GM13976 (cell line): ENCODE results near the gene CNTNAP4.

Source experiments
- DNase-seq: peaks from one replicate; pipeline ENCODE4 v3.0.0; 2012; ENCODE audit warnings: low spot score
- in situ Hi-C: fragments of 300-500 bp; cut with MboI; formaldehyde crosslinking; loops from one replicate; pipeline ENCODE4 v1.12.0; 2022; ENCODE audit warnings: low sequenced_read_pairs, mixed read lengths, inconsistent platforms; ENCODE audit not compliant: unreplicated experiment
- TF ChIP-seq, protein P1 (sequence below): IDR thresholded peaks from 2 replicates; pipeline ENCODE4 v1.5.1; 2012; ENCODE audit warnings: borderline replicate concordance, mild to moderate bottlenecking; ENCODE audit not compliant: insufficient read depth; ENCODE audit errors: extremely low read depth, missing control alignments, control extremely low read depth

The CNTNAP4 gene

DNA sequence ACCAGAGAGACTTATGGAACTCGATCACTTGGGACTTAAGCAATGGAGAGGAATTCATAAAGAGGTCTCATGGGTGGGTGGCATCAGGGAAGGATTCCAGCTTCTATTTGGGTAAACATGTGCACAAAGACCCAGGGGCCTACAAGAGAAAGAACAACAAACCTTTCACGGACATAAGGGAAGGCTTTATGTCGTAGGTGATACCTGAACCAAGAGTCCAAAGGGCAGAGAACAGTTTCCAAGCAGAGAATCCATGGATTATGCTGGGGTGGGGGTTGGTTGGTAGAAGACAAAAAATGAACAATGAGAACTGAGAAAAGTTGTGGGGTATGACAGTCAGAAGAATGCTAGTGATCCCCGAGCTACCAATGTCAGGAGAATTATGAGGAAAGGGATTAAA is 119.8 kb downstream of the CNTNAP4 start:
- TF ChIP-seq, protein P1, sequence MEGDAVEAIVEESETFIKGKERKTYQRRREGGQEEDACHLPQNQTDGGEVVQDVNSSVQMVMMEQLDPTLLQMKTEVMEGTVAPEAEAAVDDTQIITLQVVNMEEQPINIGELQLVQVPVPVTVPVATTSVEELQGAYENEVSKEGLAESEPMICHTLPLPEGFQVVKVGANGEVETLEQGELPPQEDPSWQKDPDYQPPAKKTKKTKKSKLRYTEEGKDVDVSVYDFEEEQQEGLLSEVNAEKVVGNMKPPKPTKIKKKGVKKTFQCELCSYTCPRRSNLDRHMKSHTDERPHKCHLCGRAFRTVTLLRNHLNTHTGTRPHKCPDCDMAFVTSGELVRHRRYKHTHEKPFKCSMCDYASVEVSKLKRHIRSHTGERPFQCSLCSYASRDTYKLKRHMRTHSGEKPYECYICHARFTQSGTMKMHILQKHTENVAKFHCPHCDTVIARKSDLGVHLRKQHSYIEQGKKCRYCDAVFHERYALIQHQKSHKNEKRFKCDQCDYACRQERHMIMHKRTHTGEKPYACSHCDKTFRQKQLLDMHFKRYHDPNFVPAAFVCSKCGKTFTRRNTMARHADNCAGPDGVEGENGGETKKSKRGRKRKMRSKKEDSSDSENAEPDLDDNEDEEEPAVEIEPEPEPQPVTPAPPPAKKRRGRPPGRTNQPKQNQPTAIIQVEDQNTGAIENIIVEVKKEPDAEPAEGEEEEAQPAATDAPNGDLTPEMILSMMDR, result no peak
- in situ Hi-C loops, result no loop called here

DNA sequence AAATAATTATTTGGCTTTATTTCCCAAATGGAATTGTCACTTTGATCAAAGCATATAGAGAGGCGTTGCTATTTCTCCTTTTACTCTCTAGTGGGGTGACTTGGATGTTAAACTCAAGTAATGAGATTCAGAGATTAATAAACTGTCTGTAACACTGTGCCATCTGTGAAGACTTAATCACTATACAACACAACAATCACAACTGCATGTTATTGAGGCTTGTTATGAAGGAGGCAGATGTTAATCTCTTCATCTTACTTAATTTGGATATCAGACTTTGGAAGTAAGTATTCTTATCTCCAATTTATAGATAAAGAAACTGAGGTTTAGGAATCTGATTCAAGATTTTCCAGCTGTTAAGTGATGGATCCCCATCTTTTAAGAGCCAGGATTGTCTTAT is 132.5 kb downstream of the CNTNAP4 start:
- DNase-seq, result no peak
- TF ChIP-seq, protein P1, result no peak
- in situ Hi-C loops, result no loop called here

More for the DNA sequence above, 119.8 kb downstream of the CNTNAP4 start:
- no peak for DNase-seq

DNA sequence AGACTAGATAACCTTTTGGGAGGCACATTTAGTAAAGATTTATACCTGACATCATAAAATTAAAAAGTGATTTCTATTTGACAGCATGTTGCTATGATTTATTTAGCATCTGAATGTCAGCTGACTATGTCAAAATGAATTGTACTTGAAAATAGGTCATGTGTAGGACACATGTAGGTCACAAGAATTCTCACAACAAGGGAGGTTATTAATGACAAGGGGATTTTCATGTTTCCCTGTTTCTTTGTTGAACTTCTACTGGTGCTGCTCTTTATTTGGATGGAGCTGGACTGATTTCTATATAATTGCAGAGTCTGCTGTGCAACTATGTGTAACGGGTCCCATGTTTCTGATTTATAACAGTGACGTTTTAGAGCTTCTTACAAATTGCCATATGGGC is 144.4 kb downstream of the CNTNAP4 start:
- TF ChIP-seq, protein P1, result no peak
- no peak for DNase-seq
- in situ Hi-C loops, result no loop called here

DNA sequence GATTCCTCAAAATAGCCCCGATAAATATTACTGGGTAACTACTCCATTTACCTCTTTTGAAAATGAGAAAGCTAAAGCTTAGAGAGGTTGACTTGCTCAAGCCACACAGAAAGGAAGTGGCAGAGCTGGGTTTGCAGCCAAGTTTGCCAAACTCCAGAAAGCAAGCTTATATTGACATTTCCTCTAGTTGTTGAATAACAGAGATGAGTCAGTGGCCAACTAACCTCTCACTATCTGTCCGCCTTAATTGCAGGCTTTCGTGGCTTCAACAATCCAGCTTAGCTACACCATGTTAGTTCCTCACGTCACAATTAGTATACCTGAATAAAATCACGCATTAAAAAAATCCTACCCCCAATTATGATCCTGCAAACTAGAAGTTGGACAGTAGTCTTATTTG is 151.7 kb downstream of the CNTNAP4 start:
- in situ Hi-C loops, result no loop called here
- TF ChIP-seq, protein P1, result no peak
- no peak for DNase-seq

DNA sequence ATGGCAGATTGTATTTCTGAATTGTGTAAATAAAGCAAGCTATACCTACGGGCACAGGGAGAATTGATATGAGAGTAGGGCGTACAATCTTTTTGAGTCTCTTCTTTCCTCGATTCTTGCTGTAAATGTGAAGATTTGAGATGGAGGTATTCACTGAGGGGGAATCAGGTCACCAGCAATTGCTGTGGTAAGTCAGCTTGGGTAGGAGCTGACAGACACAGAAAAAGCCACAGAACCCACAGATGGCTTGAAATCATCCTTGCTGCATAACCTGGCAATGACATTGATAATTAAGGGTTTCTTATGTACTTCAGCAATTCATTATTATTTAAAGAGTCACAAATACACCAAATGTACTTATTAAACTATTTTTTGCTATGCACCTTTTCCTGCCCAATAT is 164.2 kb downstream of the CNTNAP4 start:
- in situ Hi-C loops, result no loop called here
- no peak for DNase-seq
- TF ChIP-seq, protein P1, result no peak

DNA sequence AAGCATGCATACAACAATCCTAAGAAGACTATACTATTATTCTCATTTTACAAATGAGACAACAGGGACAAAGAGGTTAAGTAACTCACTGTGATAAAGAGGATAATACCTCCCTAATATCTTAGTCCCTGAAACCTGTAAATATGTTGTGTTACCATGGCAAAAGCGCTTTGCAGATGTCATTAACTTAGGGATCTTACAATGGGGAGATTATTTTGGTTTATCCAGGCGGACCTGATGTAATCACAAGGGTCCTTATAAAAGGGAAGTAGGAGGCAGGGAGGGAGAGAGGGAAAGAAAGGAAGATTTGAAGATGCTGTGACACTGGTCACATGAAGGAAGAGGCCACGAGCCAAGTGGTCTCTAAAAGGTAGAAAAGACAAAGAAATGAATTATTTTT is 164.7 kb downstream of the CNTNAP4 start:
- in situ Hi-C loops, result no loop called here
- TF ChIP-seq, protein P1, result no peak
- DNase-seq, result no peak

DNA sequence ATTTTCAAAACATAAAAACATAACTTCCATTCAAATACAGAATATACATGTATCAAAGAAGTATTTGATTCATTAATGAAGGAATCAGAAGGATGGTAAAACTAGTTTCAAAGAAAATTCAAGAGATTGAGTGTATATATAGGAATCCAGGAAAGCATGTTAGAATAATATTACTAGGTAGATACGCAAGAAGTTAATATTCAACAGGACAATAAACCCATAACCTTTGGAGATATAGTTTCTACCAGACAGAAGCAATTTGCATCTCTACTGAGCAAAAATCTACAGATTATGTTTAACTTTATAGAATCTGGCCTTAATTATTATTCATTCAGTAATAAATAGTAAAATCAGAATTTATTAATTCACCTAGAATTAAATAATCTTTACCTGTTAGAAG is 166.8 kb downstream of the CNTNAP4 start:
- DNase-seq, result no peak
- TF ChIP-seq, protein P1, result no peak
- in situ Hi-C loops, result no loop called here
